Islet precursor cell (in vitro differentiated cells): Measurements from ENCODE around the gene CACNB3.
"Not testable (repeated sequence)": the region's sequence is repeated elsewhere in the genome, so short reads cannot be mapped to it uniquely, and the experiment has no call there.

Source experiments
- DNase-seq: peaks from one replicate; pipeline ENCODE4 v3.0.0-alpha.2; 2018

CACNB3 gene

GRCh38 chr12:48819986-48820725 is 1.9 kb downstream of the CACNB3 start:
- DNase-seq: no peak

- DNase-seq: no peak
Measured at GRCh38 chr12:48822139-48822538, 3.8 kb downstream of the CACNB3 start.

- DNase-seq: no peak
Measured at GRCh38 chr12:48822711-48823110, 4.4 kb downstream of the CACNB3 start.

GRCh38 chr12:48823281-48823680 is 5.0 kb downstream of the CACNB3 start:
- DNase-seq: no peak

- peak; percentile 57 for DNase-seq
Measured at GRCh38 chr12:48824112-48824511, 5.8 kb downstream of the CACNB3 start.

- no peak for DNase-seq
Measured at GRCh38 chr12:48824905-48825304, 6.6 kb downstream of the CACNB3 start.

- DNase-seq: peak; percentile 56
Measured at GRCh38 chr12:48826209-48826855, 8.0 kb downstream of the CACNB3 start.

GRCh38 chr12:48827026-48827425 is 8.7 kb downstream of the CACNB3 start:
- no peak for DNase-seq

GRCh38 chr12:48827513-48828096 is 9.3 kb downstream of the CACNB3 start:
- peak; percentile 56 for DNase-seq

- DNase-seq: peak; percentile 56
Measured at GRCh38 chr12:48828293-48828692, 10.0 kb downstream of the CACNB3 start.

GRCh38 chr12:48828841-48829575 is 10.7 kb downstream of the CACNB3 start:
- DNase-seq: no peak

- no peak for DNase-seq
Measured at GRCh38 chr12:48831257-48831656, 13.0 kb downstream of the CACNB3 start.

- no peak for DNase-seq
Measured at GRCh38 chr12:48832321-48833060, 14.2 kb downstream of the CACNB3 start.

GRCh38 chr12:48838048-48838447 is 19.8 kb downstream of the CACNB3 start:
- DNase-seq: no peak

- DNase-seq: not testable (repeated sequence)
Measured at GRCh38 chr12:48842021-48842420, 23.7 kb downstream of the CACNB3 start.

GRCh38 chr12:48851883-48852733 is 33.8 kb downstream of the CACNB3 start, which contains the start of gene DDX23:
DDX23 (minus strand) TSS chr12:48852163; CDS start chr12:48845782, 6,381 bp downstream.
- peak; percentile 100 for DNase-seq

GRCh38 chr12:48852734-48853688 is 34.7 kb downstream of the CACNB3 start:
- peak; percentile 95 for DNase-seq

- DNase-seq: no peak
Measured at GRCh38 chr12:48854488-48854887, 36.2 kb downstream of the CACNB3 start.

GRCh38 chr12:48854932-48855331 is 36.6 kb downstream of the CACNB3 start:
- DNase-seq: not testable (repeated sequence)

GRCh38 chr12:48856379-48856778 is 38.1 kb downstream of the CACNB3 start:
- DNase-seq: no peak
